Peyer's patch (tissue), 4 donors: ENCODE measurements around the gene FUBP3.

Experiments used
- POLR2A ChIP-seq, 2 donors: fragments of 450-650 bp; IDR thresholded peaks; one replicate each; pipeline ENCODE4 v1.5.1; 2017; ENCODE audit warnings: antibody characterized with exemption in 2 of 2, mild to moderate bottlenecking in 2 of 2, moderate library complexity in 2 of 2
- TF ChIP-seq, protein P1 (sequence below), 6 experiments: fragments of 450-650 bp in 4 of 6; fragments of 200-600 bp in 2 of 6; sonication (generic) in 1 of 6; IDR thresholded peaks; one replicate each; pipeline ENCODE4 v1.5.1; 2017 to 2019; ENCODE audit warnings: antibody characterized with exemption in 6 of 6, mild to moderate bottlenecking in 3 of 6, moderate library complexity in 1 of 6

GRCh38 chr9:130608554-130609134, 29.3 kb downstream of the FUBP3 start:
- TF ChIP-seq POLR2A (IDR thresholded peaks at IDR 0.05): no peak
- TF ChIP-seq, protein P1, sequence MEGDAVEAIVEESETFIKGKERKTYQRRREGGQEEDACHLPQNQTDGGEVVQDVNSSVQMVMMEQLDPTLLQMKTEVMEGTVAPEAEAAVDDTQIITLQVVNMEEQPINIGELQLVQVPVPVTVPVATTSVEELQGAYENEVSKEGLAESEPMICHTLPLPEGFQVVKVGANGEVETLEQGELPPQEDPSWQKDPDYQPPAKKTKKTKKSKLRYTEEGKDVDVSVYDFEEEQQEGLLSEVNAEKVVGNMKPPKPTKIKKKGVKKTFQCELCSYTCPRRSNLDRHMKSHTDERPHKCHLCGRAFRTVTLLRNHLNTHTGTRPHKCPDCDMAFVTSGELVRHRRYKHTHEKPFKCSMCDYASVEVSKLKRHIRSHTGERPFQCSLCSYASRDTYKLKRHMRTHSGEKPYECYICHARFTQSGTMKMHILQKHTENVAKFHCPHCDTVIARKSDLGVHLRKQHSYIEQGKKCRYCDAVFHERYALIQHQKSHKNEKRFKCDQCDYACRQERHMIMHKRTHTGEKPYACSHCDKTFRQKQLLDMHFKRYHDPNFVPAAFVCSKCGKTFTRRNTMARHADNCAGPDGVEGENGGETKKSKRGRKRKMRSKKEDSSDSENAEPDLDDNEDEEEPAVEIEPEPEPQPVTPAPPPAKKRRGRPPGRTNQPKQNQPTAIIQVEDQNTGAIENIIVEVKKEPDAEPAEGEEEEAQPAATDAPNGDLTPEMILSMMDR (IDR thresholded peaks at IDR 0.05): no peak
